ENCODE data around the gene KRT77.

Gene KRT77

DNA sequence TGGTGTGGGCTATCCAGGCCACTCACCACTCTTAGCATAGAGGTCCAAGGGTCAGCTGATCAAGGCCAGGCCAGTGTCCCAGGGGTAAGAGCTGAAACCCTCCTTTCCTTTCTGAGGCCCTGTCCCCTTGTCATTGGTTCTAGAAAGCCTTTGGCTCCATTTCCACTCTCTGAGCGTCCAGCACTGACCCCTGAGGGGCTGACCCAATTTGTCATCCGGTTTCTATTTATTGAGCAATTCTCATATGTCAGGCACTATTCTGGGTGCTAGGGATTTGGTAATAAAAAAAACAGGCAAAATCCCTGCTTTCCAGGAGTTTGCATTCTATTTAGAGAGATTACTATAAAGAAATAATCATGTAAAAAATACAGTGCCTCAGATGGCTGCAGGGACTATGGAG lies 3.4 kb downstream of the KRT77 start:
- DNase-seq (ENCODE audit: insufficient read length): no peak
- TF ChIP-seq POLR2AphosphoS5 (IDR thresholded peaks at IDR 0.05; ENCODE audit: low read depth, low read length): no peak
- FAIRE-seq: no peak

DNA sequence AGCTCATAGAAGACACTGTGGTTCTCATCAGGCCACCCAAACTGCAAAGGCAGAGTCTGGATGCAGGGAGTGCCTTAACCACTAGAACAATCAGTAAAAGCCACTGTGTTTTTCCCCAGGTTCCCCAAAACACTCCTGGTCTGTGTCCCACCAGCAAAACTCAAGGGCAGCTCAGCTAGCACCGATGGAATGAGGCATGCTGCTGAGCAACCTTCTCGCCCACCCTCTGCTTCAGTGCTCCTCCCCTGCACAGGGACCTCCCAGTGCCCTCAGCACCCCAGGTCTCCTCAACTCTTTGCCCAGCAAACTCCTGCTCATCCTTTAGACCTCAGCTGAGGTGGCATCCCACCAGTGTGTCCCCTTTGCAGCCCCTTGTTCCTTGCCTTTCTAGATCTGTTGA lies 4.0 kb downstream of the KRT77 start:
- TF ChIP-seq POLR2AphosphoS5 (IDR thresholded peaks at IDR 0.05; ENCODE audit: low read depth, low read length) (no peak), TAF1 (IDR thresholded peaks at IDR 0.05; ENCODE audit: borderline replicate concordance, low read depth, low read length) (no peak), POLR2A (IDR thresholded peaks at IDR 0.05; ENCODE audit: low read depth, low read length) (no peak)

GRCh38 chr12:52698651-52699340 lies 4.5 kb downstream of the KRT77 start:
- DNase-seq (ENCODE audit: insufficient read length): no peak
- TF ChIP-seq TAF1 (IDR thresholded peaks at IDR 0.05; ENCODE audit: borderline replicate concordance, low read depth, low read length) (no peak), POLR2A (IDR thresholded peaks at IDR 0.05; ENCODE audit: low read depth, low read length) (no peak), POLR2AphosphoS5 (IDR thresholded peaks at IDR 0.05; ENCODE audit: low read depth, low read length) (no peak)
- no peak for FAIRE-seq

More for the DNA sequence above, 4.0 kb downstream of the KRT77 start:
- DNase-seq (ENCODE audit: insufficient read length) (no peak), FAIRE-seq (no peak)

DNA sequence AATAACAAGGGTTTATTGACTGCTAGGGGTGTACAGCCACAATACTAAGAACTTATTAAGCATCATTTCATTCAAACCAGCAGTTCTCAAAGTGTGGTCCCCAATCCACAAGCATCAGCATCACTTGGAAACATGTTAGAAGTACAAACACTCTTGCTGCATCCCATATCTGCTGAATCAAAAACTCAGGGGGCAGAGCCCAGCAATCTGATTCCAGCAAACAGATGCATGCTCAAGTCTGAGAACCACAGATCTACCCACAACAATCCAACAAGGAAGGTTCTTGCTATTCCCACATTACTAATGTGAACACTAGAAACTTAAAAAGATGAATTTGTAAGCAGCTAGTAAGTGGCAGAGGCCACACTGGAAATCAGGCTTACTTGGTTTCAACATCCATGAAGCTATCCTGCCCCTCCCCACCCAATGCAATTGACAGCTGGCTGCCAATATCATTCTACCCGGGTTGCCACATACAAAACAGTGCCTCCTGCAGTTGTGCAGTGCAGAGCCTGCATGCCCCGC lies 6.2 kb downstream of the KRT77 start:
- no peak for TF ChIP-seq POLR2A (IDR thresholded peaks at IDR 0.05; ENCODE audit: low read depth, low read length)
- TF ChIP-seq TAF1 (IDR thresholded peaks at IDR 0.05; ENCODE audit: borderline replicate concordance, low read depth, low read length): no peak
- no peak for TF ChIP-seq POLR2AphosphoS5 (IDR thresholded peaks at IDR 0.05; ENCODE audit: low read depth, low read length)
- no peak for FAIRE-seq
- DNase-seq (ENCODE audit: insufficient read length): no peak

DNA sequence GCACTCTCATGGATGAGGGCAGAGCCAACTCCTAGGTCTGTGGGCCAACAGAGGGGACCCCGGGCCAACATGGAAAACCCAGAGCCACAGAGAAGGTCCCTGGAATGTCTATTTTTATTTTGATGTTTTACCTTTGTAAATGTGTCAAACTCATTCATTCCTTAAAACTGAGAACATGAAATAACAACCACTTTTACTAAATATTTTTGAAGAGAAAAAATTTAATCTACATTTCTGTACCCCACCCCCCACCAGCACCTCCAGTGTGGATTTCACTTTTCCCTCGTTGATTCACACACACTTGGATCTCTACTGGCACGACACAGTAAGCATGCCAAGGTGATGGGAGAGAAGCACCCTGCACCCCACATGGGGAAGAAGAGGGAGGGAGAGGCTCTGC lies 6.7 kb downstream of the KRT77 start:
- no peak for FAIRE-seq
- TF ChIP-seq TAF1 (IDR thresholded peaks at IDR 0.05; ENCODE audit: borderline replicate concordance, low read depth, low read length) (no peak), POLR2AphosphoS5 (IDR thresholded peaks at IDR 0.05; ENCODE audit: low read depth, low read length) (no peak), POLR2A (IDR thresholded peaks at IDR 0.05; ENCODE audit: low read depth, low read length) (no peak)
- no peak for DNase-seq (ENCODE audit: insufficient read length)

- no peak for FAIRE-seq
- DNase-seq (ENCODE audit: insufficient read length): no peak
- TF ChIP-seq POLR2AphosphoS5 (IDR thresholded peaks at IDR 0.05; ENCODE audit: low read depth, low read length): no peak
- TF ChIP-seq TAF1 (IDR thresholded peaks at IDR 0.05; ENCODE audit: borderline replicate concordance, low read depth, low read length): no peak
- TF ChIP-seq POLR2A (IDR thresholded peaks at IDR 0.05; ENCODE audit: low read depth, low read length): no peak
Measured at GRCh38 chr12:52695039-52695438, 8.3 kb downstream of the KRT77 start.

DNA sequence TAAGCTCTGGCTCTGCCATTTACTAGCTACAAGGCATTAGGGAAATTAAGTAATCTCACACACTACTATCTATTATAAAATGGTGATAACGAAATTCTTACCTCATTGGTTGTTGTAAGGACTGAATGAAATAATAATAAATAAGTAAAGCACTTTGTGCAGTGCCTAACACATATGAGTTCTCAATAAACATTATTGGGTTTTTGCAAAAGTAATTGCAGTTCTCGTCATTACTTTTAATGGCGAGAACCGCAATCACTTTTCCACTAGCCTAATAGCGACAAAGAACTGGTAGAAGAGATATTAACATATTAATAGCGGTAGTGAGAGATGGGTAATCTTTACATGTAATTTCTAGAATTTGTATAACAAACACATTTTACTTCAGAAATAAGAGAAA lies 9.2 kb downstream of the KRT77 start:
- TF ChIP-seq TAF1 (IDR thresholded peaks at IDR 0.05; ENCODE audit: borderline replicate concordance, low read depth, low read length) (no peak), POLR2A (IDR thresholded peaks at IDR 0.05; ENCODE audit: low read depth, low read length) (no peak), POLR2AphosphoS5 (IDR thresholded peaks at IDR 0.05; ENCODE audit: low read depth, low read length) (no peak)
- DNase-seq (ENCODE audit: insufficient read length): no peak
- FAIRE-seq: no peak

- TF ChIP-seq POLR2AphosphoS5 (IDR thresholded peaks at IDR 0.05; ENCODE audit: low read depth, low read length): no peak
- no peak for TF ChIP-seq TAF1 (IDR thresholded peaks at IDR 0.05; ENCODE audit: borderline replicate concordance, low read depth, low read length)
- TF ChIP-seq POLR2A (IDR thresholded peaks at IDR 0.05; ENCODE audit: low read depth, low read length): no peak
- FAIRE-seq (no peak), DNase-seq (ENCODE audit: insufficient read length) (no peak)
Measured at GRCh38 chr12:52693261-52693660, 10.1 kb downstream of the KRT77 start.

DNA sequence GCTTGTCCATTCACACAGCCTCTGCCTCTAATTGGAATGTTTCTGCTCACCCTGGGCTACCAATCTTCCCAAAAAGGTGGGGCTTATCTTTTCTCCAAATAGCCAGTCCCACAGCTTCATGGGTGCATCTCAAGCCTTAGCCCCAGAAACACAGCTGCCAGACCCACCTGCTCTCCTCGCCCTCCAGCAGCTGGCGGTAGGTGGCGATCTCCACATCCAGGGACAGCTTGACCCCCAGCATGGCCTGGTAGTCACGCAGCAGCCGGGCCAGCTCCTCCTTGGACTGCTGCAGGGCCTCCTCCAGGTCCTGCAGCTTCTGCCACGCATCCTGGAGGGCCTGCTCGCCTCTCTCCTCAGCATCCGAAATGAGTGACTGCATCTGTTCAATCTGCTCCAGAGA lies 11.1 kb downstream of the KRT77 start:
- DNase-seq (ENCODE audit: insufficient read length): no peak
- TF ChIP-seq POLR2A (IDR thresholded peaks at IDR 0.05; ENCODE audit: low read depth, low read length): no peak
- no peak for TF ChIP-seq POLR2AphosphoS5 (IDR thresholded peaks at IDR 0.05; ENCODE audit: low read depth, low read length)
- TF ChIP-seq TAF1 (IDR thresholded peaks at IDR 0.05; ENCODE audit: borderline replicate concordance, low read depth, low read length): no peak
- no peak for FAIRE-seq

DNA sequence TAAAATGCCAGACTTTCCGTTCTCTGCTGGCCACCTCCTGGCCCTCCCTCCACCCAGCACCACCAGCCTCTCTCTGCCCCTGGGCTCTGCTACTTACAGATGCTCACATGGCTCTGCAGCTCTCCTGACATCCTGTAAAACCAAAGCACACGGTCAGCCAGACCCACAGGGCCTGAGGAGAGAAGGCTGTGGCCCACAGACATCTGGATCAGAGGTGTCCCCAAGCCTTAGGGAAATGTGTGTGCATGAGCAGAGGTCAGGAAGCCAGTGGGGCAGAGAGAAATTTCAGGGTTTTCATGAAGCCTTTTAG lies 11.5 kb downstream of the KRT77 start:
- no peak for TF ChIP-seq POLR2A (IDR thresholded peaks at IDR 0.05; ENCODE audit: low read depth, low read length)
- no peak for TF ChIP-seq POLR2AphosphoS5 (IDR thresholded peaks at IDR 0.05; ENCODE audit: low read depth, low read length)
- no peak for TF ChIP-seq TAF1 (IDR thresholded peaks at IDR 0.05; ENCODE audit: borderline replicate concordance, low read depth, low read length)
- FAIRE-seq: no peak
- no peak for DNase-seq (ENCODE audit: insufficient read length)

GRCh38 chr12:52691076-52691840 lies 12.1 kb downstream of the KRT77 start:
- TF ChIP-seq POLR2A (IDR thresholded peaks at IDR 0.05; ENCODE audit: low read depth, low read length): no peak
- TF ChIP-seq POLR2AphosphoS5 (IDR thresholded peaks at IDR 0.05; ENCODE audit: low read depth, low read length): no peak
- DNase-seq (ENCODE audit: insufficient read length) (no peak), FAIRE-seq (no peak)

Data from GM12892 (cell line).